Keratinocyte (primary cell): ENCODE results near the gene CABLES2. TPM values are rescaled to one million over a fixed set of nuclear protein-coding genes. Genes with fewer than 3 reads are reported as not detected.

Experiments used
- DNase-seq: peaks from one replicate; pipeline ENCODE4 v3.0.0-alpha.2; 2011; ENCODE audit warnings: low read depth, missing footprints, low spot score
- FAIRE-seq: peaks from 2 replicates; lab custom pipeline; 2011; peaks lifted over from hg19 to GRCh38; lab: Jason Lieb, UNC
- H2AFZ ChIP-seq: 2 replicates; pipeline ENCODE4 v1.6.0; 2012; ENCODE audit warnings: low read length, control low read depth, inconsistent platforms; ENCODE audit not compliant: control insufficient read depth
- H3K27ac ChIP-seq: 2 replicates; pipeline ENCODE4 v1.5.1; 2011; ENCODE audit warnings: low read length; ENCODE audit not compliant: control insufficient read depth, insufficient read depth
- H3K27me3 ChIP-seq: 3 replicates; pipeline ENCODE4 v1.6.0; 2011; ENCODE audit warnings: low read length; ENCODE audit not compliant: control insufficient read depth, insufficient read depth; ENCODE audit errors: extremely low read depth
- H3K36me3 ChIP-seq, 2 experiments: 2 replicates in 1 of 2; 3 replicates in 1 of 2; pipeline ENCODE4 v1.5.1; 2011; ENCODE audit warnings: low read length in 2 of 2, mild to moderate bottlenecking in 1 of 2; ENCODE audit not compliant: control insufficient read depth in 2 of 2, insufficient read depth in 2 of 2; ENCODE audit errors: extremely low read depth in 1 of 2
- H3K4me1 ChIP-seq: 3 replicates; pipeline ENCODE4 v1.5.1; 2011; ENCODE audit warnings: low read length; ENCODE audit not compliant: control insufficient read depth, insufficient read depth; ENCODE audit errors: extremely low read depth
- H3K4me2 ChIP-seq: 3 replicates; pipeline ENCODE4 v1.6.0; 2011; ENCODE audit warnings: low read depth, low read length; ENCODE audit not compliant: control insufficient read depth, insufficient read depth; ENCODE audit errors: extremely low read depth
- H3K4me3 ChIP-seq, 3 experiments: fragments of 200-600 bp in 1 of 3; sonication (generic) in 1 of 3; 2 replicates in 2 of 3; 3 replicates in 1 of 3; pipeline ENCODE4 v1.5.1; 2011 to 2016; ENCODE audit warnings: low read length in 3 of 3, mild to moderate bottlenecking in 3 of 3, control low read depth in 2 of 3, inconsistent platforms in 1 of 3, low read depth in 1 of 3, mixed read lengths in 1 of 3, mixed run types in 1 of 3, moderate library complexity in 1 of 3; ENCODE audit not compliant: control insufficient read depth in 2 of 3, insufficient read depth in 2 of 3; ENCODE audit errors: extremely low read depth in 1 of 3
- H3K79me2 ChIP-seq: 2 replicates; pipeline ENCODE4 v1.6.0; 2012; ENCODE audit warnings: low read length; ENCODE audit not compliant: control insufficient read depth, insufficient read depth
- H3K9ac ChIP-seq: 3 replicates; pipeline ENCODE4 v1.6.0; 2011; ENCODE audit warnings: low read length; ENCODE audit not compliant: control insufficient read depth, insufficient read depth; ENCODE audit errors: extremely low read depth
- H3K9me1 ChIP-seq: 3 replicates; pipeline ENCODE4 v1.6.0; 2011; ENCODE audit warnings: low read length; ENCODE audit not compliant: control insufficient read depth, insufficient read depth; ENCODE audit errors: extremely low read depth
- H3K9me3 ChIP-seq: 2 replicates; pipeline ENCODE4 v1.5.1; 2012; ENCODE audit warnings: low read depth, low read length; ENCODE audit not compliant: control insufficient read depth
- H4K20me1 ChIP-seq: 3 replicates; pipeline ENCODE4 v1.6.0; 2011; ENCODE audit warnings: low read length; ENCODE audit not compliant: control insufficient read depth, insufficient read depth; ENCODE audit errors: extremely low read depth
- EZH2 ChIP-seq: IDR thresholded peaks from one replicate; pipeline ENCODE4 v1.6.1; 2012; ENCODE audit warnings: inconsistent platforms, mild to moderate bottlenecking, low read length, moderate library complexity
- dilution Hi-C: fragments of 300-500 bp; cut with MboI; formaldehyde crosslinking; loops from one replicate; pipeline ENCODE4 v1.7.0; 2020; ENCODE audit warnings: low sequenced_read_pairs; ENCODE audit not compliant: extremely low pct_ligation_motif_present
- polyA plus RNA-seq, 5 experiments: library from polyadenylated mRNA; depleted of rRNA in 3 of 5; stranded (reverse) in 3 of 5; stranded (forward) in 1 of 5; unstranded in 1 of 5; fragments of >200 nt; gene quantifications; 1 replicate in 1 of 5; 2 replicates in 3 of 5; 3 replicates in 1 of 5; pipeline versions ENCODE4 v1.2.1 to v1.2.3, GENCODE V29; 2011 to 2012; ENCODE audit warnings: missing spikeins in 2 of 5, low read depth in 1 of 5, low replicate concordance in 1 of 5
- TF ChIP-seq, protein P1 (sequence below), 3 experiments: IDR thresholded peaks in 1 of 3; conservative IDR thresholded peaks in 1 of 3; optimal IDR thresholded peaks in 1 of 3; 2 replicates in 2 of 3; 3 replicates in 1 of 3; pipeline versions ENCODE3 to v1.5.1; 2011; ENCODE audit warnings: low read length in 3 of 3, mild to moderate bottlenecking in 3 of 3, moderate library complexity in 2 of 3, control low read depth in 1 of 3, inconsistent platforms in 1 of 3; ENCODE audit not compliant: insufficient read depth in 2 of 3; ENCODE audit errors: extremely low read depth in 1 of 3

CABLES2 gene
- polyA plus RNA-seq, 1 donor (not counting 4 experiments of a cell fraction or from before 2014, with no cell fraction given): 2.2 TPM

DNA sequence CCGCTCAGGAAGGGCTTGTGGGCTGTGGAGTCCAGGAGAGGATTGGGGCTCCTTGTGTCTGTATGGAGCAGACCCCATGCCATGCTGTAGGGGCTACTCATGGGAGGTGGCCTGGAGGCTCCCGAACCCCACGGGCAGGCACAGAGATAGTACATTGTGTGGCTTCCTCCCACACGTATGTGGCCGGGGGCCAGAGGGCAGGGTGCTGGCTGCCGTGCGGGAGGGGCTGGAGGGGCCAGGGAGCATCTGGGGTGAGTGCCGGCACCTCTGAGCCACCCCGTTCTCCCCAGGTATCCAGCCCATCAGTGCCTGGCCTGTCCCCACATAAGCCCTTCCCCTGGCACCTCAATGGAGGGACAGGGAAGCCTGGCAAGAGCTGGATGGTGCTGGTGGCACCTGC lies 12.7 kb upstream of the CABLES2 start:
- H3K79me2 ChIP-seq: no peaks in the 10 kb centered on the region
- dilution Hi-C loops: no loop called here
- H3K27me3 ChIP-seq: peaks cover 26% of the 10 kb centered on the region
- H3K4me1 ChIP-seq: no peaks in the 10 kb centered on the region
- DNase-seq: no peak
- H3K27ac ChIP-seq: no peak overlapping the region
- no peak for FAIRE-seq
- no peak for TF ChIP-seq EZH2
- TF ChIP-seq, protein P1, sequence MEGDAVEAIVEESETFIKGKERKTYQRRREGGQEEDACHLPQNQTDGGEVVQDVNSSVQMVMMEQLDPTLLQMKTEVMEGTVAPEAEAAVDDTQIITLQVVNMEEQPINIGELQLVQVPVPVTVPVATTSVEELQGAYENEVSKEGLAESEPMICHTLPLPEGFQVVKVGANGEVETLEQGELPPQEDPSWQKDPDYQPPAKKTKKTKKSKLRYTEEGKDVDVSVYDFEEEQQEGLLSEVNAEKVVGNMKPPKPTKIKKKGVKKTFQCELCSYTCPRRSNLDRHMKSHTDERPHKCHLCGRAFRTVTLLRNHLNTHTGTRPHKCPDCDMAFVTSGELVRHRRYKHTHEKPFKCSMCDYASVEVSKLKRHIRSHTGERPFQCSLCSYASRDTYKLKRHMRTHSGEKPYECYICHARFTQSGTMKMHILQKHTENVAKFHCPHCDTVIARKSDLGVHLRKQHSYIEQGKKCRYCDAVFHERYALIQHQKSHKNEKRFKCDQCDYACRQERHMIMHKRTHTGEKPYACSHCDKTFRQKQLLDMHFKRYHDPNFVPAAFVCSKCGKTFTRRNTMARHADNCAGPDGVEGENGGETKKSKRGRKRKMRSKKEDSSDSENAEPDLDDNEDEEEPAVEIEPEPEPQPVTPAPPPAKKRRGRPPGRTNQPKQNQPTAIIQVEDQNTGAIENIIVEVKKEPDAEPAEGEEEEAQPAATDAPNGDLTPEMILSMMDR (optimal IDR thresholded peaks at IDR 0.05 in 1 of 3, IDR thresholded peaks at IDR 0.05 in 1 of 3, conservative IDR thresholded peaks at IDR 0.05 in 1 of 3; ENCODE audit: extremely low read depth in 1 of 3, insufficient read depth in 2 of 3, low read length in 3 of 3): no peak
- no peak overlapping the region for H2AFZ ChIP-seq
- no peaks in the 10 kb centered on the region for H3K9me3 ChIP-seq
- H3K36me3 ChIP-seq: no peaks in the 10 kb centered on the region
- H3K4me3 ChIP-seq: no peak overlapping the region
- no peak overlapping the region for H3K4me2 ChIP-seq
- no peaks in the 10 kb centered on the region for H4K20me1 ChIP-seq
- no peak overlapping the region for H3K9ac ChIP-seq
- no peaks in the 10 kb centered on the region for H3K9me1 ChIP-seq

DNA sequence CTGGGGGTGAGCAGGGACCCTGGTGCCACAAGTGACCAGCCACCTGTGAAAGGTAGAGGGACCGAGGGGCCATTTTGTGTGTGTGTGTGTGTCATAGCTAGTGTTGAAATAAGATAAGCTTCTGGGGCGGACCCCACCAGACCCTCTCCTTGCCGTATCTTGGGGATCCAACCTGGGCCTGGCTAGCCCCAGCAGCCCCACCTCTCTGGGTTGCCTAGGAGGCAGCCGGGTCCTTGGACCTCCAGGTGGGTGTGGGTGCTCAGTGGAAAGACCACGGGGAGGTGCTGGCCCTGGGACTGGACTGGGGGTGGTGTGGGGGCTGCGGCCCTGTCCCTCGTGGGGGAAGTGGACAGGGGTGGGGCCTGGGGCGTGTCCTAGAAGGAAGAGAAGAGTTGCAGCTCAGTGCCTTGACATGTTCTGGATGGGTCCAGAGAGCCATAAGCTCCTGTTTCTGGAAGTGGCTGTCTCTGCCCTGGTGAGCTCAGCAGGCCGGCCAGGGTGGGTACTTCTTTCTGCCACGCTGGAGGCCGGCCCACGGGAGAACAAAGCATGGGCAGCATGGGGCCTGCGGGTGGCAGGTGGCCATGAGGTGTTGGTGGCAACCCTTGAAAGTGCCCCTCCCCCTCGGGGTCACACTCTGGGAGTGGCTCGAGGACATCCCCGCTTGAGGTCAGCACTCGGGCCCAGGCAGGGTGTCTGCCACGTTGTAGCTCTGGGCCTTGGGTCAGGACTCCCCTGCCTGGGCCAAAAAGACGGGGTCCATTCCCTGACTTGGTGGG lies 11.8 kb upstream of the CABLES2 start:
- dilution Hi-C loops: no loop called here
- no peaks in the 10 kb centered on the region for H3K9me1 ChIP-seq
- DNase-seq (no peak), FAIRE-seq (no peak)
- TF ChIP-seq, protein P1 (optimal IDR thresholded peaks at IDR 0.05 in 1 of 3, IDR thresholded peaks at IDR 0.05 in 1 of 3, conservative IDR thresholded peaks at IDR 0.05 in 1 of 3; ENCODE audit: extremely low read depth in 1 of 3, insufficient read depth in 2 of 3, low read length in 3 of 3): no peak
- TF ChIP-seq EZH2: no peak
- H3K9me3 ChIP-seq: no peaks in the 10 kb centered on the region
- no peak overlapping the region for H3K4me3 ChIP-seq
- H3K27ac ChIP-seq: no peak overlapping the region
- no peaks in the 10 kb centered on the region for H4K20me1 ChIP-seq
- no peak overlapping the region for H3K9ac ChIP-seq
- peaks cover 17% of the 10 kb centered on the region for H3K27me3 ChIP-seq
- H2AFZ ChIP-seq: no peak overlapping the region
- no peaks in the 10 kb centered on the region for H3K4me1 ChIP-seq
- no peaks in the 10 kb centered on the region for H3K79me2 ChIP-seq
- H3K4me2 ChIP-seq: no peak overlapping the region
- H3K36me3 ChIP-seq: no peaks in the 10 kb centered on the region
